Melanocyte of skin (primary cell): Measurements from ENCODE around the gene CPNE7. TPM values are rescaled to one million over a fixed set of nuclear protein-coding genes. Genes with fewer than 3 reads are reported as not detected.

Source experiments
- small RNA-seq, 2 donors: library from RNA; depleted of rRNA; stranded (forward); fragments of <200 nt; gene quantifications; one replicate each; pipeline ENCODE3, GENCODE V24; 2012
- total RNA-seq, 2 donors: library from RNA; depleted of rRNA; stranded (reverse); fragments of >200 nt; gene quantifications; 2 replicates each; pipeline ENCODE4 v1.2.3, GENCODE V29; 2012

Gene CPNE7
- total RNA-seq, result 10 to 100 TPM; 13.1 to 31.0 TPM

DNA sequence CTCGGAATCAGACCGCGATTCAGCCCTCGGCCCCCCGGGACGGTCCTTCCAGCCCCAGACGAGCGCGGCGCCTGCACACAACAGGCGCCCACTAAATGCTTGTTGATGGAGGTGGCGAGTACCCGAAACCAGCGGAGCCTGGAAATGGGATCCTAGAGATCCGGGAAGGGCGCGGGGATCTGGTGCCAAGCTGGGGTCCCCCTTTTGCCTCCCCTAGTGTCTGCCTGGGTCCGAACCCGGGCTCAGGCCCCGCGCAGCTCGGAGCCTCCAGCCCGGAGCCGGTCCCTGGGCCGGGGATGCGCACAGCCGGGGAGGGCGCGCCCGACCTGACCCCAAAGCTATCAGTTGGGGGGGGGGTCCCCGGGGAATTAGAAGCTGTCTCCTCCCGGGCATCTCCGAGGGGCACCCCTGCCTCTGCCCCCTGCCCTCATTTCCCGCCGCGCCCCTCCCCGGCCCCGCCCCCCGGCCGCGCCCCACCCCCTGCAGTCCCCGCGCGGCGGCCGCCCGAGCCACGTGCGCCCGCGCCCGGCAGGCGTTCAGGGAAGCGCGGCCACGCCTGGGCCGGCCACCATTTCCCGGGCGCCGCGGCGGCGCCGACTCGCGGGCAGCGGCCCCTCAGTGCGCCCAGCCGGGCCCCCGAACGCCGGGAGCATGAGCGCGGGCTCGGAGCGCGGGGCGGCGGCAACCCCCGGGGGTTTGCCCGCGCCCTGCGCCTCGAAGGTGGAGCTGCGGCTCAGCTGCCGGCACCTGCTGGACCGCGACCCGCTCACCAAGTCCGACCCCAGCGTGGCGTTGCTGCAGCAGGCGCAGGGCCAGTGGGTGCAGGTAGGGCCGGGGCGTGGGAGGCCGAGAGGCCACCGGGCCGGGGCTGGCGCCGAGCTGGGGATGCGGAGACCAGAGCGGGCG lies at the start of gene CPNE7:
Gene CPNE7, plus strand, starts transcription at position 512 of the 906 bp plus-strand sequence. Its CDS starts 140 bp downstream, at position 652.

DNA sequence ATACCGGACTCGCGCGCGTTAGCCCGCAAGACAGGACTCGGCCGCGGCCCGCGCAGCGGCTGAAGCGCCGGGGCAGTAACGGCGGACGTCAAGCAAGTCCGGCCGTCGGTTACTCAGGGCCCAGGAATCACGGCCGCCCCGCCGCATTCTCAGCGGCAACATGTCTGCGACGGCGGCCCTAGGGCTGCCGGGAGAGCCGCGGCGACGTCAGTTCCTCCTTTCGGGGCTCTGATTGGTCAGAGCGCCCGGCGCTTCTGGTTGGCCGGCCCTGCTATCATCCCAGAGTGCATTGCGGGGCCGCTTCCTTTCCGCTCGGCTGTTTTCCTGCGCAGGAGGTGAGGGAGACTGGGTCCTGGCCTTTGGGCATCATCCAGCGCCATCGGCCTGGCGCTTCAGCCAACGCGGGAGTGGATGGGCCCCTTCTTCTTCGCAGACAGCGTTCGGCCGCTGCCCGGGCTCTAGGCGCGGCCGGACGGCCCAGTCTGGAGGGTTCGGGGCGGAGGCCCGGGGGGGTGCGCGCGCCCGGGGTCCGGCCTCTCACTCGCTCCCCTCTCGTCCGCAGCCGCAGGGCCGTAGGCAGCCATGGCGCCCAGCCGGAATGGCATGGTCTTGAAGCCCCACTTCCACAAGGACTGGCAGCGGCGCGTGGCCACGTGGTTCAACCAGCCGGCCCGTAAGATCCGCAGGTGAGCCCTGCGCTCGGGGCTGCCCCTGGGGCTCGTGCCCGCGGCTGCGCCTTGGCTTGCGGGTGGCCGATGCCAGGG lies 15.0 kb upstream of the CPNE7 start, which contains the start of gene RPL13:
Gene RPL13, plus strand, starts transcription at position 305 of the 764 bp plus-strand sequence. Its CDS starts 278 bp downstream, at position 583.

DNA sequence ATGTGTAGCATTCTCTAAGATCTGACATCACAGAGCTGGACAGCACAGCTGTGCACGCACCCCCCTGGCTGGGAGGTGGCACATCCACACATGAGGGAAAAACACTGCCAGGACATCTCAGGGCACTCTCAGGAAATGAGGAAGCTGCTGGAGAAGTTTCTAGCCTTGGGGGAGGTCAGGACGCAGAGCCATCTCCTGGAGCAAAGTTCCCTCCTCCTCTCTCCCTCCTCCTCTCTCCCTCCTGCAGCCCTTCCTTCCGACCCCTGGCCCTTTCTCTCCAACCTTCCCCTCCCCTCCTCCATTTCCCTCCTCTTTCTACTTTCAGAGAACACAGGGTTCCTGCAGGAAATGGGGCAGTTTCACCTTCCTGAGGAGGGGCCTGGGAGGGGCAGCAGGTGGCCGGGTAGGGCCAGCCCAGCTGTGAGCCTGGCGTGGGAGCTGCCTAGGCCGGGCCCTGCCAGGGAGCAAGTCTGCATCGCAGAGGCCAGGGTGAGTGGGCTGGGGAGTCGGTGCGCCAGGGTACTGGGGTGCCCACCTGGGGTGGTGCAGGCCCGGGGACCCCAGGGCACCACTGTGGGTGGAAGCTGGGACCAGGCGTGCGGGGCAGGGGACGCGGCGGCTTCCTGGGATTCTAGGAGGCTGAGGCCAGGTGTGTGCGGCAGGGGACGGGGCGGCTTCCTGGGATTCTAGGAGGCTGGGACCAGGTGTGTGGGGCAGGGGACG lies 37.8 kb downstream of the CPNE7 start, which contains the start of gene DPEP1:
Gene DPEP1, plus strand, starts transcription at position 412 of the 723 bp plus-strand sequence. CDS start 16,769 bp downstream, outside the sequence.

Small RNA genes within 50 kb of the gene (small RNA-seq; reads per million reads assigned to genes)
- 0 reads per million in 2 donors for gene SNORD68

Other genes with a start within 250 kb of the CPNE7 start
- 10 to 100 TPM; 43.4 to 48.6 TPM for gene ANKRD11, start 85.2 kb upstream of the CPNE7 start, total RNA-seq
- 10 to 100 TPM; 80.5 to 83.9 TPM for gene SPG7, start 67.4 kb upstream of the CPNE7 start, total RNA-seq
- gene RPL13, start 15.1 kb upstream of the CPNE7 start, total RNA-seq, result 1,000 to 10,000 TPM; 1,307 to 1,873 TPM
- not detected for gene DPEP1, start 37.9 kb downstream of the CPNE7 start, total RNA-seq
- 100 to 1,000 TPM; 107 to 146 TPM for gene CHMP1A, start 82.0 kb downstream of the CPNE7 start, total RNA-seq
- gene SPATA33, start 82.1 kb downstream of the CPNE7 start, total RNA-seq, result 1 to 10 TPM; 1.7 to 4.0 TPM
- gene CDK10, start 110.9 kb downstream of the CPNE7 start, total RNA-seq, result 10 to 100 TPM; 24.8 to 27.6 TPM
- gene SPATA2L, start 125.9 kb downstream of the CPNE7 start, total RNA-seq, result 10 to 100 TPM; 17.2 to 18.0 TPM
- gene VPS9D1, start 145.1 kb downstream of the CPNE7 start, total RNA-seq, result 1 to 10 TPM; 3.7 to 6.5 TPM
- 10 to 100 TPM; 12.7 to 23.6 TPM for gene ZNF276, start 145.8 kb downstream of the CPNE7 start, total RNA-seq
- 10 to 100 TPM; 12.4 to 39.6 TPM for gene FANCA, start 240.9 kb downstream of the CPNE7 start, total RNA-seq